ENCODE data around the gene DUSP5.

The DUSP5 gene

DNA sequence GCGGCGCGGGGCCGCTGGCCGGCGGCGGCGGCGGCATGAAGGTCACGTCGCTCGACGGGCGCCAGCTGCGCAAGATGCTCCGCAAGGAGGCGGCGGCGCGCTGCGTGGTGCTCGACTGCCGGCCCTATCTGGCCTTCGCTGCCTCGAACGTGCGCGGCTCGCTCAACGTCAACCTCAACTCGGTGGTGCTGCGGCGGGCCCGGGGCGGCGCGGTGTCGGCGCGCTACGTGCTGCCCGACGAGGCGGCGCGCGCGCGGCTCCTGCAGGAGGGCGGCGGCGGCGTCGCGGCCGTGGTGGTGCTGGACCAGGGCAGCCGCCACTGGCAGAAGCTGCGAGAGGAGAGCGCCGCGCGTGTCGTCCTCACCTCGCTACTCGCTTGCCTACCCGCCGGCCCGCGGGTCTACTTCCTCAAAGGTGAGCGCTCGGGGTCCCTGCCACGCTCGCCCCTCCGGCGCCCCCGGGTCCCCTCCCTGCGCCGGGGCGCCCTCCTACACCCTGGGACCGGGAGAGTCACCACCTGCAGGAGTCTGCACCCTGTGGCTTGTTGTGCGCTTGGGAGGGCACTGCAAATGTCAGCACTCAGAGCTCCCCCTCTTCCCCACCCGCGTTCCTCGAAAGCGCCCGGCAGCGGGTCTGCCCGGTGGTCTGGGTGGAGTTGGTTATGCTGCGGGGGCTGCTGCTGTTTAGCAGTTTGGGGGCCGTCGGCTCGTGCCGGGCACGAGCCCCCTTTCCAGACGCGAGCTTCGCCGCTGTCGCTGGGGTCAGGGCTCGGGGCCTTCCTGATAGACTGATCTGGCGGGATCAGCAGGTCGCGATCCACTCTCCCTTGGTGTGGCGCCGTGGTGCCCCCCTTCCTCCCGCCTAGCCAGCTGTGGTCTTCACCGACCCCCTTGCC lies 627 bp downstream of the DUSP5 start:
- no peak for DNase-seq (ENCODE audit: low read depth, low spot score)
- peak overlapping the region; percentile 96 for H3K27ac ChIP-seq

- DNase-seq (ENCODE audit: low read depth, low spot score), result no peak
- peak overlapping the region; percentile 96 for H3K27ac ChIP-seq
Measured at GRCh38 chr10:110498982-110499795, 1.5 kb downstream of the DUSP5 start.

GRCh38 chr10:110499796-110500514 lies 2.2 kb downstream of the DUSP5 start:
- no peak for DNase-seq (ENCODE audit: low read depth, low spot score)
- peak overlapping the region; percentile 96 for H3K27ac ChIP-seq

- no peak for DNase-seq (ENCODE audit: low read depth, low spot score)
- peak overlapping the region; percentile 96 for H3K27ac ChIP-seq
Measured at GRCh38 chr10:110500515-110500905, 2.8 kb downstream of the DUSP5 start.

DNA sequence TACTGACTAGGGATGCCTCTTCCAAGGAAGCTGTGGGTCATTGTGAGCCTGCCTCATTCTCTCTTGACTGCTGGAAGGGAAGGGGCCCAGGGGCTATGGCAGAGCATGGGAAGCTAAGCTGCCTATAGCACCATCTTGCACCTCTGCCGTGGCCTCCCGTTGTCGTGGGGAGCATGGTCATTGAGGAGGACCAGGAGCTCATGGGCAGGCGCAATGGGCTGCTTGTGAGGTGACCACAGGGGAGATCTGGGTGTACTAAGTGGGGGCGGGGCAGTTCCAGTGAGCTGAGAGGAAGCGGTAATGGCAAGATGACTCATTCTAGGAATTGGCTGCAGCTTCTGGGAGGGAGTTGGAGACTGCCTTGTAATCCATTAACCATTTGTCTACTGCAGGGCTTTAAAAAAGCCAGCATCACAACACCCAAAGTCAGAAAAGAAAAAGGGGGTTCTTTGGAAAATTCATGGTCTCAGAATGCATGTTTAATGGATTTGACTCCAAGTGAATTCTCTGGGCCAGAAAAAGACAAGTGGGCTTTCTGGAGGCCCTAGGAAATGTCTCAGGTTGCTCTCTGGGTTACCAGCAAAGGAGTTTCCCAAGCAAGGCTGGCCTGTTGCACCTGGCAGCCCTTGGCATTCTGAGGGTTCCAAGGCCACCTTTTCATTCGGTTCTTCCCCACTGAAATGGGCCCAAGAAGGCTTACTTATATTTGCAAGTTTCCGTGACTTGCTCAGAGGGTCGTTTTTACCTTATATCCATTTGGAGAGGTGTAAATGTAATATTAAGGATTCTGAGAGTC lies 3.6 kb downstream of the DUSP5 start:
- peak; percentile 64 for DNase-seq (ENCODE audit: low read depth, low spot score)
- peak overlapping the region; percentile 96 for H3K27ac ChIP-seq

DNA sequence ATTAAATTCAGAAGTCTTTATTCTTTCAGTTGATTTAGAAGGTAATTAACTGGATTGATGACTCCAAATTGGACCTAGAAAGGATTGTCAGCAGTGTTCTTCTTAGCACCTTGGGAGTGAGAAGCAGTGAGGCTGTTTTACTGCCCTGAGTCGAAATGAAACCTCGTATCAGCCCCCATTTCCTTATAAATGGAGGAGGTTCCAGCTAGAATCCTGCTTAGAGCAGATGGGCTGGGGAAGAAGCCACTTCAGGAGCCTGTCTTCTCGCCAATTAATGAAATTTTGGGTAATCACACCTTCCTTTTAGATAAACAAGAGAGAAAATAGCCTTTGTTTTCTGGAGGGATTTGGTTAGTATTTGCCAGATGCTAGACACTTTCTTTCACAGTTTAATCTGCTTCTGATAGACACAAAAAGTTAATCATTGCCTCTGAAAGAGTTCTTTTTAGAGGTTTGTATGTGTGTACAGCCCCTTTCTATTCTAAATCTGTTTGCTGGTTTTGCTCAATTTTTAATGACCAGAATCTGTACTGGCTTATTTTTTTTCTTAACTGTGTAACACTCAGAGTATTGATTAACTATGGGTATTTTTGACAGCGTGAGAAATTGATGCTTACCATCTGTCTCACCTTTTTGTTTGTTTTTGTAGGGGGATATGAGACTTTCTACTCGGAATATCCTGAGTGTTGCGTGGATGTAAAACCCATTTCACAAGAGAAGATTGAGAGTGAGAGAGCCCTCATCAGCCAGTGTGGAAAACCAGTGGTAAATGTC lies 4.6 kb downstream of the DUSP5 start:
- peak overlapping the region; percentile 96 for H3K27ac ChIP-seq
- DNase-seq (ENCODE audit: low read depth, low spot score), result no peak

DNA sequence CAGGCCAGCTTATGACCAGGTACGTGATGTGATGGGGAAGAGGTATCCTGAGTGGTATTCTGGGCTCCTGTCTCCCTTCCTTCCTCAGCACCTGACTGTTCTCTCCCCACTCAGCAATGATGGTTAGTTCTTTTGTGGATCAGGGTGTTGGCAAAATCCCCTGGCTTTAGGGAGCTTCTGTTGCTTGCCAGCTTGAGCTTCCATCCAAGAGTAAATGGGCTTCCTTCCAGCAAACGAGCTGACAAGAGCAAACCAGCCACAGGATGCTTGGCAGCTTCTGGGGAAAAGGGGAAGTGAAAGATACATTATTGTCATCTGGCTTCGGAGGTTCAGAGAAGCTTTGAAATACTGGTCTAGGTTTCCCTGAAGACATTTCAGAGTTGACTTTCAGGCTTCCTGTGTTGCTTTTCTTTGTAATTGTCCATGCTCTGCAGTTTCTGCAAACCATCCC lies 5.2 kb downstream of the DUSP5 start:
- no peak for DNase-seq (ENCODE audit: low read depth, low spot score)
- H3K27ac ChIP-seq, result peak overlapping the region; percentile 96

GRCh38 chr10:110503528-110504110 lies 5.9 kb downstream of the DUSP5 start:
- peak overlapping the region; percentile 96 for H3K27ac ChIP-seq
- DNase-seq (ENCODE audit: low read depth, low spot score), result no peak

DNA sequence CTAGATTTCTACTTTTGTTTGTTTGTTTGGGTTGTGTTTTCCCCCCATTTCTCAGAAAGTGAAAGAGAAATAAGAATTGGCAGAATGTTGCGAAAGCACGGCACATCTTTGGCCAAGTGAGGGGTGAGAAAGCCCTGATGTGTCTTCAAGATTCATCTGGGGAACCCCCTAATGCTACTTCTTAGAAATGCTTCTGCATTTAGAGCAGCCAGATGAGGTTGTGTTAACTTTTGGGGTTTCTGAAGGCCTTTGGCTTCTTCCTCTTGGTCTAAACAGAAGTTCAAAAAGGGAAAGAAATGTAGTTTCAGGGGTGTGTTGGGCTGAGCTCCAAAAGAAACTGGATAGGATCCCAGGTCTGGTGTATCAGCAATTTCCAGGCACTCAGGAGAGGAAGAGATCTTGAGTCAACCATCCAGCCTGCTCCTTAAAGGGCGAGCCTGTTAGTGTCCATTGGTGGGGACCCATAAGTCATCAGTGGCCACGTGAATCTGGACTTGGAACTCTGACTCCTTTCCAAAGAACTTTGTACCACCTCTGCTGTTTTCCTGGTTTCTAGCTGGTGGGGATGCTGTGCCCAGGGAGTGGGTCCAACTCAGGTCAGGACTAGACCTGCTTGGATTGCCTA lies 6.5 kb downstream of the DUSP5 start:
- no peak for DNase-seq (ENCODE audit: low read depth, low spot score)
- H3K27ac ChIP-seq, result peak overlapping the region; percentile 96

- DNase-seq (ENCODE audit: low read depth, low spot score), result no peak
- peak overlapping the region; percentile 96 for H3K27ac ChIP-seq
Measured at GRCh38 chr10:110505130-110505770, 7.5 kb downstream of the DUSP5 start.

GRCh38 chr10:110506448-110506847 lies 8.7 kb downstream of the DUSP5 start:
- DNase-seq (ENCODE audit: low read depth, low spot score), result no peak
- H3K27ac ChIP-seq, result peak overlapping the region; percentile 96

- H3K27ac ChIP-seq, result peak overlapping the region; percentile 96
- DNase-seq (ENCODE audit: low read depth, low spot score), result no peak
Measured at GRCh38 chr10:110507346-110507745, 9.6 kb downstream of the DUSP5 start.

DNA sequence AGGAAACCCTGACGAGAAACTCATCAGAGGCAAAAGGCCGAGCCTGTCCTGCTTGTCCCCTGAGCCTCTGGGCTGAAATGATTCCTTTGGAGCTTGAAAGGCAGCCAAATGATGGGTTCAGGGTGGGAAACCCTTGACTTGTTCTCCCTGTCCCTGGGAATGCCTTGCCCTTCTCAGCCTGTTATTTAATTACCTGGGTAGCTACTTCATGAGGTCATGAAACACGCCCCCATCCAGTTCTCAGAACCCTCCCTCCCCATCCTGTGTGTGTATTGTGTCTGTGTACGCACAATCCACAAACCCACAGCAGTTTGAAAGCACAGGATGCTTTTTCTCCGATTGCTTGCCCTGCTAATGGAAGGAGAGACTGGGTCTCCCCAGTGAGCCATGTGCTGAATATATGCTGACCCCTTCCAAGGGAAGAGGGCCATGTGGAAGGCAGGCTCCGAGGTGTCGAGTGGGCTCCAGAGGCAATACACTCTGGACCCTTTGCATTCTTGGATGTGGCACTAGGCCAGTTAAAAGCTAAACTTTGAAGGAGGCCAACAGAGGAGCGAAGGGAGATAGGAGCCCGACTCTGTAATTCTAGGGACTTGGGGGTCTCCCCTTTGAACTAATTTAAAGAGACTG lies 10.6 kb downstream of the DUSP5 start:
- H3K27ac ChIP-seq, result peak overlapping the region; percentile 12
- DNase-seq (ENCODE audit: low read depth, low spot score), result no peak

- peak overlapping the region; percentile 69 for H3K27ac ChIP-seq
- DNase-seq (ENCODE audit: low read depth, low spot score), result no peak
Measured at GRCh38 chr10:110508806-110509544, 11.3 kb downstream of the DUSP5 start.

DNA sequence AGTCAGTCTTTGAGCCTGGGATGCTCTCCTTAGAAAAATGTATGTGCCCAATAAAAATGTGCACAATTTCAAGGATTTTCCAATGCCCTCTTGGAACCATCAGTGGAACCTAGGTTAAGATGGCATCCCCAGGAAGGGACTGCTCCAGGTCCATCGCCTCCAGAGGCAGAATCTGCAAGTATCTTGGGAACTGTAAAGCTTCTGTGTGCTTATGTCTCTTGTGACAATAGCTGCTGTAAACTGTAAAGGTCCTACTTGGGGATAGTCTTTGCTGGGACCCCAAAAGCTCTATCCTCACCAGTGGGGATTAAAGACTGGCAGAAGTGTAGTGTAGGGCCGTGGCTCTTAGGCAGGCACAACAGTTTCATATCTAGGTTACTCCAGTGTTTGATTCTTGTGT lies 11.9 kb downstream of the DUSP5 start:
- no peak for DNase-seq (ENCODE audit: low read depth, low spot score)
- peak overlapping the region; percentile 69 for H3K27ac ChIP-seq

- DNase-seq (ENCODE audit: low read depth, low spot score), result no peak
- peak overlapping the region; percentile 69 for H3K27ac ChIP-seq
Measured at GRCh38 chr10:110510086-110510485, 12.4 kb downstream of the DUSP5 start.

DNA sequence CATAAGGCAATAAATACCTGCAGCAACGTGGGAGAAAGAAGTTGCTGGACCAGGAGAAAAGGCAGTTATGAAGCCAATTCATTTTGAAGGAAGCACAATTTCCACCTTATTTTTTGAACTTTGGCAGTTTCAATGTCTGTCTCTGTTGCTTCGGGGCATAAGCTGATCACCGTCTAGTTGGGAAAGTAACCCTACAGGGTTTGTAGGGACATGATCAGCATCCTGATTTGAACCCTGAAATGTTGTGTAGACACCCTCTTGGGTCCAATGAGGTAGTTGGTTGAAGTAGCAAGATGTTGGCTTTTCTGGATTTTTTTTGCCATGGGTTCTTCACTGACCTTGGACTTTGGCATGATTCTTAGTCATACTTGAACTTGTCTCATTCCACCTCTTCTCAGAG lies 13.0 kb downstream of the DUSP5 start:
- no peak for DNase-seq (ENCODE audit: low read depth, low spot score)
- peak overlapping the region; percentile 69 for H3K27ac ChIP-seq

Data from epithelial cell of prostate (primary cell).